ENCODE data around the gene CFTR. TPM values are rescaled to one million over a fixed set of nuclear protein-coding genes. Genes with fewer than 3 reads are reported as not detected.
A peak's percentile ranks its signal among the peaks of the same experiment; 100 is the strongest.

CFTR gene
- total and polyA plus RNA-seq, 2 of the 4 experiments (the other 2 are of a cell fraction) = 0.18 to 0.21 TPM

DNA sequence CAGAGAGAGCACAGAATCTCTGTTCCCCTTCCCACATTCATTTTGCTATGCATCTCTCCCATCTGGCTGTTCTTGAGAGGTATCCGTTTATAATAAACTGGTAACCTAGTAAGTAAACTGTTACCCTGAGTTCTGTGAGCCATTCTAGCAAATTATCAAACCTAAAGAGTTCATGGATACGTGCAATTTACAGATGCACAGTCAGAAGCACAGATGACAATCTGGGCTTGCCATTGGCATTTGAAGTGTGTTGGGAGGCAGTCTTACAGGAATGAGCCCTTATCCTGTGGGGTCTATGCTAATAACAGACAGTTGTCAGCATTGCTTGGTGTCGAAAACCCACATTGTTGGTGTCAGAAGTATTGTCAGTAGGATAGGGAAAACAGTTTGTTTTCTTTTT, 151.8 kb downstream of the CFTR start:
- TF ChIP-seq, protein P1, sequence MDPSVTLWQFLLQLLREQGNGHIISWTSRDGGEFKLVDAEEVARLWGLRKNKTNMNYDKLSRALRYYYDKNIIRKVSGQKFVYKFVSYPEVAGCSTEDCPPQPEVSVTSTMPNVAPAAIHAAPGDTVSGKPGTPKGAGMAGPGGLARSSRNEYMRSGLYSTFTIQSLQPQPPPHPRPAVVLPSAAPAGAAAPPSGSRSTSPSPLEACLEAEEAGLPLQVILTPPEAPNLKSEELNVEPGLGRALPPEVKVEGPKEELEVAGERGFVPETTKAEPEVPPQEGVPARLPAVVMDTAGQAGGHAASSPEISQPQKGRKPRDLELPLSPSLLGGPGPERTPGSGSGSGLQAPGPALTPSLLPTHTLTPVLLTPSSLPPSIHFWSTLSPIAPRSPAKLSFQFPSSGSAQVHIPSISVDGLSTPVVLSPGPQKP (IDR thresholded peaks at IDR 0.05; ENCODE audit: borderline replicate concordance, low read depth, low read length) = no peak
- TF ChIP-seq MXI1 (IDR thresholded peaks at IDR 0.05; ENCODE audit: borderline replicate concordance, low read depth, low read length) (no peak), SMC3 (IDR thresholded peaks at IDR 0.05; ENCODE audit: low read depth, low read length) (no peak), RAD21 (IDR thresholded peaks at IDR 0.05; ENCODE audit: low read length) (no peak), POLR2A (IDR thresholded peaks at IDR 0.05; ENCODE audit: low read depth, low read length) (no peak), NFE2L2 (IDR thresholded peaks at IDR 0.05; ENCODE audit: low read depth, low read length) (no peak), MAZ (IDR thresholded peaks at IDR 0.05; ENCODE audit: borderline replicate concordance, low read depth, low read length) (no peak), RCOR1 (IDR thresholded peaks at IDR 0.05; ENCODE audit: insufficient replicate concordance, low read length) (no peak), BHLHE40 (IDR thresholded peaks at IDR 0.05; ENCODE audit: low read depth, low read length) (no peak), CEBPB (IDR thresholded peaks at IDR 0.05; ENCODE audit: low read depth, low read length) (no peak), FOS (IDR thresholded peaks at IDR 0.05; ENCODE audit: low read depth, low read length) (no peak), RFX5 (IDR thresholded peaks at IDR 0.05; ENCODE audit: low read depth, low read length) (no peak)
- TF ChIP-seq, protein P2, sequence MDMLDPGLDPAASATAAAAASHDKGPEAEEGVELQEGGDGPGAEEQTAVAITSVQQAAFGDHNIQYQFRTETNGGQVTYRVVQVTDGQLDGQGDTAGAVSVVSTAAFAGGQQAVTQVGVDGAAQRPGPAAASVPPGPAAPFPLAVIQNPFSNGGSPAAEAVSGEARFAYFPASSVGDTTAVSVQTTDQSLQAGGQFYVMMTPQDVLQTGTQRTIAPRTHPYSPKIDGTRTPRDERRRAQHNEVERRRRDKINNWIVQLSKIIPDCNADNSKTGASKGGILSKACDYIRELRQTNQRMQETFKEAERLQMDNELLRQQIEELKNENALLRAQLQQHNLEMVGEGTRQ (IDR thresholded peaks at IDR 0.05; ENCODE audit: low read depth, low read length) = no peak
- TF ChIP-seq, protein P3, sequence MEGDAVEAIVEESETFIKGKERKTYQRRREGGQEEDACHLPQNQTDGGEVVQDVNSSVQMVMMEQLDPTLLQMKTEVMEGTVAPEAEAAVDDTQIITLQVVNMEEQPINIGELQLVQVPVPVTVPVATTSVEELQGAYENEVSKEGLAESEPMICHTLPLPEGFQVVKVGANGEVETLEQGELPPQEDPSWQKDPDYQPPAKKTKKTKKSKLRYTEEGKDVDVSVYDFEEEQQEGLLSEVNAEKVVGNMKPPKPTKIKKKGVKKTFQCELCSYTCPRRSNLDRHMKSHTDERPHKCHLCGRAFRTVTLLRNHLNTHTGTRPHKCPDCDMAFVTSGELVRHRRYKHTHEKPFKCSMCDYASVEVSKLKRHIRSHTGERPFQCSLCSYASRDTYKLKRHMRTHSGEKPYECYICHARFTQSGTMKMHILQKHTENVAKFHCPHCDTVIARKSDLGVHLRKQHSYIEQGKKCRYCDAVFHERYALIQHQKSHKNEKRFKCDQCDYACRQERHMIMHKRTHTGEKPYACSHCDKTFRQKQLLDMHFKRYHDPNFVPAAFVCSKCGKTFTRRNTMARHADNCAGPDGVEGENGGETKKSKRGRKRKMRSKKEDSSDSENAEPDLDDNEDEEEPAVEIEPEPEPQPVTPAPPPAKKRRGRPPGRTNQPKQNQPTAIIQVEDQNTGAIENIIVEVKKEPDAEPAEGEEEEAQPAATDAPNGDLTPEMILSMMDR (conservative IDR thresholded peaks at IDR 0.05; ENCODE audit: low read depth, low read length) = no peak
- Histone ChIP-seq H3K4me2 (ENCODE audit: low read depth, low read length) (no peak overlapping the region), H4K5ac (ENCODE audit: low read depth, low read length) (no peak overlapping the region), H3K4ac (ENCODE audit: low read depth, low read length) (no peak overlapping the region), H3K79me1 (ENCODE audit: low read depth in 1 of 2, low read length in 2 of 2) (no peaks in the 10 kb centered on the region), H3K36me3 (ENCODE audit: control insufficient read depth, insufficient read depth, low read length) (no peaks in the 10 kb centered on the region), H2AK9ac (replicated peaks; ENCODE audit: low read depth, low read length, poor library complexity) (no peak overlapping the region), H3K27me3 (ENCODE audit: control insufficient read depth, insufficient read depth, low read length) (no peaks in the 10 kb centered on the region), H4K8ac (ENCODE audit: low read depth in 2 of 2, low read length in 2 of 2) (no peak overlapping the region), H2AK5ac (ENCODE audit: low read depth, low read length) (0 out of 2 replicates have a peak overlapping the region, but pooled peaks have one; percentile 0), H3K18ac (ENCODE audit: low read depth, low read length) (no peak overlapping the region), H2BK20ac (ENCODE audit: low read depth, low read length) (no peak overlapping the region; the same call in 1 of the 2 replicates), H3K14ac (replicated peaks; ENCODE audit: low read depth, low read length) (no peak overlapping the region), H3K9ac (ENCODE audit: low read depth, low read length) (no peak overlapping the region), H3K4me1 (ENCODE audit: control insufficient read depth, insufficient read depth, low read length) (no peaks in the 10 kb centered on the region), H2AFZ (replicated peaks; ENCODE audit: low read length, poor library complexity) (no peak overlapping the region), H2BK5ac (ENCODE audit: low read depth, low read length, poor library complexity, severe bottlenecking) (no peak overlapping the region), H2BK120ac (ENCODE audit: low read depth, low read length) (no peak overlapping the region), H3K9me1 (ENCODE audit: insufficient read depth, low read length) (no peaks in the 10 kb centered on the region), H4K20me1 (ENCODE audit: insufficient read depth, low read length) (no peaks in the 10 kb centered on the region), H3K23ac (ENCODE audit: low read depth, low read length) (no peak overlapping the region), H3K27ac (ENCODE audit: insufficient read depth, low read length) (no peak overlapping the region), H3K56ac (ENCODE audit: extremely low read depth, insufficient read depth, low read length) (no peak overlapping the region), H4K91ac (ENCODE audit: insufficient read depth, low read depth, low read length) (no peak overlapping the region), H2BK15ac (ENCODE audit: low read depth, low read length) (no peak overlapping the region), H3K4me3 (ENCODE audit: insufficient read depth, low read depth, low read length) (no peak overlapping the region), H3K9me3 (ENCODE audit: control insufficient read depth, insufficient read depth, low read length) (0 out of 2 replicates have a peak, but pooled peaks cover 2% of the 10 kb centered on the region)
- no peak for DNase-seq
- 60% methylated on average over 1 of the region's 3 CpGs; no CpG with 5 or more reads in 1 of the 2 experiments for WGBS, 2 experiments (ENCODE audit: extremely low coverage in 2 of 2, insufficient read length in 1 of 2)
- ATAC-seq (ENCODE audit: low read depth) = no peak
- dilution Hi-C loops (cut with HindIII; ENCODE audit: low sequenced_read_pairs, unreplicated experiment) (no loop called here), in situ Hi-C loops (cut with MboI; ENCODE audit: low sequenced_read_pairs) (no loop called here), intact Hi-C loops (cut with micrococcal nuclease) (no loop called here)
- ChIA-PET POLR2A (ENCODE audit: unreplicated experiment) (no interaction called here), CTCF (no interaction called here)
- BruUV-seq (replicated peaks) = no TSS peak
